ENCODE data around the gene PALLD.
"Not testable (repeated sequence)": the region's sequence is repeated elsewhere in the genome, so short reads cannot be mapped to it uniquely, and the experiment has no call there.

PALLD gene

DNA sequence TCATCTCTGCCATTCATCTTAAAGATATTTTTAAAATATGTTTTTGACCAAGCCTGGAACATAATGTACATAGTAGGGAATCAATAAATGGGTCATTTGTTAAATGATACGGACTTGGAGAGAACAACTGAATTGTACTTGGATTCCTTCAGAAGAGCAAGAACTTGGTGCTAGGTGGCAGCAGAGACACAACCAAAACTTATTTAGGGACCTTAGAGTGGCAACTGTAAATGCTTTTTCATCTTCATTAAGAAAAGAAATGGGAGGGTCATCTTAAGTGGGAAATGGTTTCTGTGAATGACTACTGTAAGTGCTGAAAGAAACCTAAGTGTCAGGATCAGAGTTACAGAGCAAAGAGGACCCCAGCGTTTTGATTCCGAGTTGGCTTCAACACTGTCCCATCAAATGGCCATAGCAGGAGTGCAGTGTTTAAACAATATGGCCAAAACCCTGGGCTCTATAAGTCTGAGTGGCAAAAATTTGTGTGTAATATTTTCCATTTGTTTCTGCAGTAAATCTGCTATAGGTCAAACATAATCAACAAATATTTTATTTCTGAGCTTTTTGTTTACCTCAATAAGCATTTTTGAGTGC is 213.6 kb downstream of the PALLD start:
- no peak for DNase-seq (ENCODE audit: low spot score)

DNA sequence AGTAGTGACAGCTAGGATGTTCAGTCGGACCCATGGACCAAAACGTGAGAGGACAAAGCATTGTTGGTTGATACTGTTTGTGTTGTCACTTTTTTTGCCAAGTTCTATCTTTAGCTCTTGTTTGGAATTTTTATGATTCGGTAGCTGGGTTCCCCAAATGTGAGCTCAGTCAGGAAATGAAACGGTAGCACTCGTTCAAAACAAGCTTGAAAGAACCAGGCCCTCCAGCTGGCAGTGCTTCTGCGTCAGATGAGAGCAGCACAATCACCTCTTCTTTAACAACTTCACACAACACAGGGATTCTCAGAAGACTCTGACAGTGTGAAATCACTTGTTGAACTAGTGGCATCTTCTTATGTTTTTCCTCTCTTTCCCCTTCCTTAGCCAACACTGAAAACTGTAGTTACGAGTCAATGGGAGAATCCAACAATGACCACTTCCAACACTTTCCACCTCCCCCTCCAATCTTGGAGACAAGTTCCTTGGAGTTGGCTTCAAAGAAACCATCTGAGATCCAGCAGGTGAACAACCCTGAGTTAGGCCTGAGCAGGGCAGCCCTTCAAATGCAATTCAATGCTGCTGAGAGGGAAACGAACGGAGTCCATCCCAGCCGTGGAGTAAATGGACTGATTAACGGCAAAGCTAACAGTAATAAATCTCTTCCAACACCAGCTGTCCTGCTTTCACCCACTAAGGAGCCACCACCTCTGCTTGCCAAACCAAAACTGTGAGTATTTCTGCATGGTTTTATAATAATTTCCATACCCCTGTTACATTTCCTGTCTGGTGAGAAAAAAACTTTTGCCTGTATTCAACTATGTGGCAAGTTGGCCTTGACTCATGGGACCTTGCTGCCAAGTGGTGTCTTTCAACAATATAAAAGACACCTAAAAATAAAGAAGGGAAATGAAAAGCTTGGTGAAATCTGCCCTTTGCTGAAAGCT is 214.6 kb downstream of the PALLD start:
- no peak for DNase-seq (ENCODE audit: low spot score)

DNA sequence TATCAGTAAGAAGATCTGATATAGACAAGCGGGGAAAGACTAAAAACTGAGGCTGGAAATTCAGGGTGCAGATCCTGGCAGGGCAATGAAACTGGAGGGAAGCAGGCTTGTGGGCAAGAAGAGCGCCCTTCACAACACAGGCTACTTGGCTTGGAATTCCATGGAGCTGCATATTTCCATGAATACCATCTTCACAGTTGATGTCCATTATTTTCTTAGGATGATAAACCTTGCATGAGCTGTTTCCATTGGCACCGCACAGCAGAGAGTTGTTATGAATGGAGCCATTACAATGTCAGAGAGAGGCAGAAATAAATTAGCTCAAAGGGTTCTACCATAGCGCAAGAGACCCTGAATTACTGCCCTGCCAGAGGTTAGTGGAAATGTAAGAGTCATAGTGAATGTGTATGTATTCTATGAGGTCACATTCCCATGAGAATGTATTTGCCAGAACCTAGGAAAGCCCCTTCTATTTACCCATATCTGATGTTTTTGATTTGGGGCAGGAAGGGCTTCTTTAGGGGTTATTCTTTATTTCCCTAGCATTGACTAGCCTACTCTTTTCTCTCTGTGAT is 215.6 kb downstream of the PALLD start:
- DNase-seq (ENCODE audit: low spot score): no peak

DNA sequence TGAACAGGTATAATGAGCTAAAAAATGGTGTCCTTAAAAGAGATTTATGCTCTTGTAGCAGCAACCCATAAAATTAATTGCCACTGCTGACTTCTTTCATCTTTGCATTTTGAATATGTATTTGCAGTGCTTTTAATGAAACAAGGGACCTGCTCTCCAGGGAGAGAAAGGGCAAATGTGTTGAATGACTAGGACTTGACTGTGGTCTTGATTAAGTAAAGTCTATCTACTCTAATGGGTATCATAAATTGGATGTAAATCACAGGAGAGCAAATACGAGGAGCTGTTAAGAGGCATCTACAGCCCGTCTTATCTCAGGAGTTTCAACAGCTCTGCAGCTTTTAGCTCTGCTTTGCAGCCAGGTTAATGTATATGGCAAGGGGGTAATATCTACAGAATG is 216.4 kb downstream of the PALLD start:
- no peak for DNase-seq (ENCODE audit: low spot score)

DNA sequence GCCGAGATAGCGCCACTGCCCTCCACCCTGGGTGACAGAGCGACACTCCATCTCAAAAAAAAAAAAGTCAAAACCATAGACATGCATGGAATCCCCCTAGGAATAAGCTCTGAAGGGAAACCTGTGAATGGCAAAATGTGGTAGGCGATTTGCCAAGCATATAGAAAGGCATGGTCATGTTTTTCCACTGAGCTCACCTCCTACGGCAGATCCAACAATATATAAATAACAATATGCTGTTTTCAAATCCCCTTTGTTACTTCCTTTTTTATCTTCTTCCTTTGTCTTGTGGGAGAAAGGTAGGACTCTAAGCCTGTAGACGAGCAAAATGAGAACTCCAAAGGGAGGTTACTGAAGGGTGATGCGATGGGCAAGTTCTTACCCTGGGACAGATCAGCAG is 219.0 kb downstream of the PALLD start:
- DNase-seq (ENCODE audit: low spot score): no peak

DNA sequence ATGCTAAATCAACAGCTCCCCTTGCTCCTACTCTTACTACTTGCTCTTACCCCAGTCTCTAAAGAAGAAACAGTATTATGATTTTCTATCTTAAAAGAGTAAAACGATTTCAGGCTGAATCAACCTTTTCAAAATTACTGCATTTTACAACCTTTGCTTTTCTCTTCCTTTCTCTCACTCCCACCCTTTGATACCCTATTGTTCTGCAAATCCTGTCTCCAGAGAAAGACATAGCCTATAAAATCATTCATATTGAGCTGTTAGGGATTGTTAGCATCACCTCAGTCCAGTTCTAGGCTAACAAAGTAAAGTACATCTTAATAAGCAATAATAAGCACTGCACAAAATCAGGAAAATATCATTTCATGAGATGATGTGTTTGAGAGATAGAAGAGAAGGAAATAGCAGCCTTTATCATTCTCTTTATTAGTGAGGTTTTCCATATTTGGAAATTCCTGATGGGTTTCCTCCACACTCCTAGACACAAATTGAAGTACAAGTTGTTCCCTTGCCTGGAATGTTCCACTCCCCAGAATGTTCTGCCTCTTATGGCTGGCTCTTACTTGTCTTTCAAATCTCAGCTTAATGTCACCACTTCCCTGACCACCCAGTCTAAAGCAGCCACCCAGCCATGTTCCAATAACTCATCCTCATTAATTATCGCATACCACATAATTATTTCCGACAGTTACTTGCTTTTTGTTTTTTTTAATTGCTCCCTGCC is 219.7 kb downstream of the PALLD start:
- DNase-seq (ENCODE audit: low spot score): no peak

DNA sequence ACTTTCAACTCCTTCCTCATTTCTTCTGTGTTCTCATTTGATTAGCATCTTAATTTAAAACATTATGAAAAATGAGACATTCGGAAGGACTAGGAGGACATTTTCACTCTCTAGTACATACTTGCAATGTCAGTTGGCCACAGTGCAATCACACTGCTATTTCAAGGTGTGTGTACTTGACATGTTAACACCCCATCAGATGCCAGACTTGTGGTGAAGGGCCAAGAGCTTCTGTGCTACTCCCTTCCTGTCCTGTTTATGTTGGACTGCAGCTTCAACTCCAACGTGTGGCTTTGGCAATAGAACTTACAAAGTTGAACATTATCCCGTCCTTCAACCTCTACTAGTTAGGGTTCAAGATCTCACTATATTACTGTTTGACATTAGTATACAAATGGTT is 221.0 kb downstream of the PALLD start:
- DNase-seq (ENCODE audit: low spot score): no peak

DNA sequence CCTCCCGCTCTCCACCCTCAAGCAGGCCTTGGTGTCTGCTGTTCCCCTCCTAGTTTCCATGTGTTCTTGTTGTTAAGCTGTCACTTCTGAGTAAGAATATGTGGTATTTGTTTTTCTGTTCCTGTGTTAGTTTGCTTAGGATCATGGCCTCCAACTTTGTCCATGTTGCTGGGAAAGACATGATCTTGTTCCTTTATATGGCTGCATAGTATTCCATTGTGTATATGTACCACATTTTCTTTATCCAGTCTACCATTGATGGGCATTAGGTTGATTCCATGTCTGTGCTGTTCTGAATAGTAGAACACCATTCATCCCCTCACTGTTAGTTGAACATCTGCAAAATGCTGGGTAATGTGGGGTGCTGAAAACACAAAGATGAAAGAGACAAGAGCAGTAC is 222.9 kb downstream of the PALLD start:
- DNase-seq (ENCODE audit: low spot score): no peak

DNA sequence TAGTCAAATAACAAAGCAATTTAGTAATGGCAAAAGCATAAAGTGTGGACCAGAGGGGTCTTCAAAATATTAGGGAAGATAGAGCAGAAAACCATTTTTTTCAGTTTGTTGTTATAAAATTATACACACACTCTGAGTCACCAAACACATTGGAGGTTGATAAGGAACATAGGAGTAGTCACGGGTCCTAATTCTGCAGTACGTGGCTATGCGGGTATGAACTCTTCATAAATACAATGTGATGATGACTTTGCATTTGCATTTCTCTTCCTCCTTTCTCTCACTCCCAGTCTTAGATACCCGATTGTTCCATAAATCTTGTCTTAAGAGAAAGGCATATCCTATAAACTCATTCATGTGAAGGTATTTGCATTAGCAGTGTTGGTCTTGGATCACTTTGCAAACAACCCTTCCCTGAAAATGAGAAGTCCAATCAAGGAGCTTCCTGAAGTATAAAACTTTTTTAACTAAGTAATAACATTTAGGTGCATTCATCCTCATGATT is 223.6 kb downstream of the PALLD start:
- no peak for DNase-seq (ENCODE audit: low spot score)

DNA sequence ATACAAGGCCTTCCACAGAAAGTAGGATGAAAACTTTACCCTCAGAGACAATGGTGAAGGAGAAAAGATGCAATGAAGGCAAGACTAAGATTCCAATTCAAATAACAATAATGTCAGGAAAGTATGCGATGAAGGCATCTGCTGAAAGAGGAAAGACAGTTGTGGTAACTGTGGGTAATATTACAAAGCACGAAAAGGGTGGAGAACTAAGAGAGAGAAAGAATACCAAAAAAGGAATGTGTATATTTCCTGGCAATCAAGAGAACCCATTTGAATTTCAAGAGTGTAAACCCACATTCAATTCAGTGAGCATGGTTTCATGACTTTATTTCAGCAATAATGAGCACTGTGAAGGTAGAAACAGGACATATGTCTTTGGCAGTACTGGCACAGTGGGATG is 225.5 kb downstream of the PALLD start:
- no peak for DNase-seq (ENCODE audit: low spot score)

DNA sequence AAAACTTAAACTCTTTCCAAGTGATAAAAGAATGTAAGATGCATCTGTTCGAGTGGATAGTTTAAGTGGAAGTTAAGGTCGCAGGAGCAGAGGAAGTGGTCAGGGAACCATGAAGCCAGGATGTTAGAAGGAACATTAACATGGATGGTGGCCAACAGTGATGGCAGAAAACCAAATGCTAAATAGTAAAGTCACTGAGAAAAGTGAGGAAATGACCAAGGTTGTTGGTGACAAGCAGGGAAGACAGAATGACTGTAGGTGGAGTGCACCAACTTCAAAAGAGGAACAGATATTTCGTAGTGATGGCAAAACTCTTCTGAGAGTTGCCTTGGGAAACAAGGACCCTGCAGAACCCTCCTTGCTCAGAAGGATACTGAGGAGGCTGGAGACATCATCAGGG is 226.2 kb downstream of the PALLD start:
- DNase-seq (ENCODE audit: low spot score): no peak

DNA sequence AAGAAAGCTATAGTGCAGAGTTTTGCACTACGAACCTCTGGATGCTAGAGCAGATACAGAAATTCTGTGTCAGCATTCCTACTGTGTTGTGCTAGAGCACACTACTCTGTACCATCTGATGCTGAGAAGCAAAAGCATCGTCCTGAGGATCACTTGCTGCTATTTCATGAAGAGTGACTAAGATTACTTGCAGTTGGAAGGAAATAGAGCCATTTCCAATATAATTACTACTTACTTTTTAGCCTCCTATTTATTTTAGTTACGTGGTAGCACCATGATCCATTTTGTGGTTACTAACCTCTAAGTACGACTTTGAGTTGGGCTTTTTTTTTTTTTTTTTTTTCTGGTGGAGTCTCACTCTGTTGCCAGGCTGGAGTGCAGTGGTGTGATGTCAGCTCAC is 226.7 kb downstream of the PALLD start:
- no peak for DNase-seq (ENCODE audit: low spot score)

DNA sequence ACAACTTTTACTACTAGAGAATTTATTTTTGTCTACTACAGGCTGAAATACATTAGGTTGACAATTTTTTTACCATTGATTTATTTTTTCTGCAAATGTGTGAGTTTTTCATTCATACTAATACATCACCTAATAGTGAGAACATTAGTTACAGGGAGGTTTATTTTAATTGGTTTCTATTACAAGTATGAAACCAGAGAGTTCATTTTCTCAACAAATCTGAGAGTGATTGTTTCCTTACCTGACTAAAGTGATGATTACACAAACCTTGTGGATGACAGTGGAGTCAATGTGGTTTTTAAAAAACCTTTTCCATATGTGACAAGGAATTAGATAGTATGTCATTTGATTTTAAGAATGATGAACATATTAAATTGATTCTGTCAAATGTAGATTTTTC is 227.4 kb downstream of the PALLD start:
- DNase-seq (ENCODE audit: low spot score): no peak

DNA sequence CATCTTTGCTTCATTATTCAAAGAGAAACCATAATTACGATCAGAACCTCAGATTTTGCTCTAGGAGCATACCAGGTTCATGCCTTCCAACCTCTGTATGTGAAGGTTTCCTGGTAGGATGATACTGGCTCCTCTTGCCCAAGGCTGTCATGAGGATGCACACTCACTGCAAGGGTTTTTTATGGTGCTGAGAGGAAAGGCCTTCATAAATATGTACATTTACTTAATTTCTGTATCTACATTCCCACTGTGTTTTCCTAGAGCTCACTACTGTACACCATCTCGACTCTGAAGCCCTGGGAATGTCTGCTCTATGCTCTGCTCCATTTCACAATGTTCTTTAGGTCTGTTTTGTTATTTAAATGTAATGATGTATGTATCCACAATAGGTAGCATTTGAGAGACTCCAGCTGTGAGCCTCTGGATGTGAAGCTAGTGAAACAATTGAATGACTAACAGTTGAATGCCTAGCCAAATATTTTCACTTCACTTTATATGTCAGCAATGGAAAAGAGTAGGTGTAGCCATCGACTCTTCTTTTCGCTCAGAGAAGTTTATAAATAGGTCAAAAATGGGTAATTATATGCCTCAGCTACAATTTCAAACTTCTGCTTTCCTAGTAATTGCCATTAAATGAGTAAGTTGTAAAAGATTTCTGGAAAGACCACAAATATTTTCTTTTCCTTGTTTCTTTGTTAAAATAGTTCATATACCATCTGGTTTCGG is 228.0 kb downstream of the PALLD start:
- DNase-seq (ENCODE audit: low spot score): no peak

DNA sequence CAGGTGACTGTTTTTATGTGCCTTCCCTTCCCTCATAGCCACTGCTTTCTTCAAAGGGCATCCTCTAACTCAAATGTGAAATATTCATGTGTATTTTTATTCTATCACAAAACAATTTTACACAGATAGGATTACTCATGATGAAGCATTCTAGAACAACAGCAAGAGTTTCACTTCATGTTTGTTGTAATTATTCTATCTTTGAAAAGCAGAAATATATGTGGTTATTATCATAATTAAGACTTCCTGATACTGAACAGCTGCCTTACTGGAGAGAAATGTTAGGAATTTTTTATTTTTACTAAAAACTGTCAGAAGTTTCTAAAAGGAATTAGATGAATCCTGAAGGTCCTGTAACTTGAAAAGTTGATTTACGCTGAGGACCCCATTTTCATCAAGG is 229.1 kb downstream of the PALLD start:
- no peak for DNase-seq (ENCODE audit: low spot score)

DNA sequence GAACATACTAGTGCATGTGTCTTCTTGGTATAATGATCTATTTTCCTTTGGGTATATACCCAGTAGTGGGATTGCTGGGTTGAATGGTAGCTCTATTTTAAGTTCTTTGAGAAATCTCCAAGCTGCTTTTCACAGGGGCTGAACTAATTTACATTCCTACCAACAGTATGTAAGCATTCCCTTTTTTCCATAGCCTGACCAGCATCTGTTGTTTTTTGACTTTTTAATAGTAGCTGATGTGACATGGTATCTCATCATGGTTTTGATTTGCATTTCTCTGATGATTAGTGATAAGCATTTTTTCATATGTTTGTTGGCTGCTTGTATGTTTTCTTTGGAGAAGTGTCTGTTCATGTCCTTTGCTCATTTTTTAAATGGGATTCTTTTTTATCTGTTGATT is 230.3 kb downstream of the PALLD start:
- not testable (repeated sequence) for DNase-seq (ENCODE audit: low spot score)

DNA sequence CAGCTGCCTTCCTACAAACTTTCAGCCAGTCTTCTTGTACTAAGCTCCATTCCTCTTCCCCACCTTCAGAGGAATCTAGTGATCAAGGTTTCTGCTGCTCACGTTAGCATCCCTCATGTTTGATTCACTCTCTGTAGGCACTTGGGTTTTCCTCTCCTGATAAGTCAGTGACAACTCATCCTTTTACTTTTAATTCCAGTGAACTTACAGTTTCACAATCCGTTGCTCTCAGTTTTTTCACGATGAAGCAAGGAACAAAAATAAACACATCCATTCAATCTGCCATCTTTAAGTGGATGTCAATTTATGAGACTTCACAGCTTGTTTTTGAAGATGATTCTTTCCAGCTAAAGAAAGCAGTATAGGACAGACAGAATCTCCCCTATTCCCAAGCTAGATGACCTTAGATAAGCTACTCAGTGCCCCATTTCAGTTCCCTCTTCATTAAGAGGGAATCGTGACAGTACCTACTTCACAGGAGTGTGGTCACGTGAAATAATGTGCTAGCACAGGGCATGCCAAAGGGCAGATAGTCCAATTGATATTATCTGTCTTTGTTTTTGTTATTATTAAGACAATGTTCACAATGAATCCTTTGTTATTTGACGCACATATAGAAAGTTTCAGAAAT is 234.3 kb downstream of the PALLD start:
- no peak for DNase-seq (ENCODE audit: low spot score)

DNA sequence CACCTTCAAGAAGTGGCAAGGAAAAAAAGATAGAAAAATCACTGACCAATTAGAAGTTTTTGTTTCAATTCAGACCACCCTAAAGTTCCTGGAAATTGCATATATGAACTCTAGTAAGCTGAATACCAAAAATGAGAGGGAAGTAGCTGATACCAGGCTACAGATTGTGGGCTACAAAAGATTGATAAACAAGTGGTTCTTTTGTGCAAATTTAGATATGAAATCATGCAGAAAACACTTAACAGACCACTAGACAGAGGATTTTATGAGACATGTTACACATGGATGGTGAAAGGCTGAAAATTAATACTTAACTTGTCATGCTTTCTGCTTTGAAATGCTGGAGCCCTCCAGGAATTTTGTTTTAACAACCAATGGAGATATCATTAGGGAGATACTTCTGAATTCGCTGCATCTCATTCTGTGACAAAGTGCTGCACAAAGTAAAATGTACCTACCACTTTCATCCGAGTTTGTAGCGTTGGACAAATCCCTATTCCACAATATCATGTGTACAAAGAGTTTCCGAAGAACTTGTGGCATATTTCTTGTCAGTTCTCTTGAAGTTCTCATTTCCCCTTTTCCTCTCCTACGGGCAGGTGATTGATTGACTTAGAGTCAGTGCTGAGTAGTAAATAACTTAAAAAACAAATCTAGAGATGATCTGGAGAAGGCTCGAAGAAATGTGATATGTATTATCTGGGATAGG is 235.0 kb downstream of the PALLD start:
- DNase-seq (ENCODE audit: low spot score): no peak

DNA sequence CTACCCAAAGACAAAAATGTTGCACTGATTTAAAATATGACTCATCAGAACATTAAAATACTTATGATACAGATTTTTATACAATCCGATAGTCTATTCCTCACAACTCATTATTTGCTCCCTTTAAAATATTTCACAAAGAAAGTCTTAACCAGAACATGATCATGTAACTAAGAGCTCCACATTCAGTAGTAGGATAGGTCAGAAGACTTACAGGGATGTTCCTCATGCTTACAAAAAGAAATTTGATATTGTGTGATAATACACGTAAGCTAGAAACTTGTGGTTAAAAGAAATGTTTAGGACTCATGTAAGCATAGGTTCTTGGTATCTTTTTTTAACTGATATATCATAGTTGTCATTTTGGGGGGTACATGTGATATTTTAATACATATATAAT is 235.9 kb downstream of the PALLD start:
- no peak for DNase-seq (ENCODE audit: low spot score)
